ENCODE measurements around the gene IQSEC1.

IQSEC1 gene

DNA sequence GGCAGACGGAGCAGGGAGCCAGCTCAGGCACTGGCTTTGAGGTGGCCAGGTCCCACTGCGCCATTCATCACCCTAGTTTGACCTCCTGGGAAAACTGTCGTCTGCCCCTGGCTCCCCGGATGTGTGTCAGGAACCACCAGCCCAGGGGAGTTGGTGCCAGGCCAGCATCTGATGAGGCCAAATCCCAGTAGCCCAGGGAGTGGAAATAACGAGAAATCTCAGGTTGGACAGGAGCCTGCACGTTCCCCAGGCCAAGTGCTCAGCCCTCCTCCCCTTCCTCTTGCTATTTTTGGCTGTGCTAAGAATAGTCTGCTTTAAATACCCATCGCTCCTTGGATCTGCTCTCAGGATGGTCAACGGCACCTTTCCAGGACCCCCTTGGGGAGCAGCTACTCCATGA is 138.8 kb downstream of the IQSEC1 start:
- H3K27me3 ChIP-seq (ENCODE audit: low read depth, low read length) = no peaks in the 10 kb centered on the region
- peaks cover 3 to 63% of the 10 kb centered on the region in 2 donors for H3K4me1 ChIP-seq (ENCODE audit: control insufficient read depth in 1 of 2, insufficient read depth in 2 of 2, low read length in 2 of 2)
- no peak overlapping the region for H3K27ac ChIP-seq (ENCODE audit: low read length)
- peak overlapping the region in 1 of 2 donors; percentile 8 for H3K4me3 ChIP-seq (ENCODE audit: low read depth in 1 of 2, low read length in 2 of 2)
- peaks cover 16 to 30% of the 10 kb centered on the region in 2 donors for H3K36me3 ChIP-seq (ENCODE audit: control insufficient read depth in 1 of 2, insufficient read depth in 2 of 2, low read length in 2 of 2)
- no peaks in the 10 kb centered on the region for H3K9me3 ChIP-seq (ENCODE audit: control insufficient read depth in 1 of 2, low read length in 2 of 2)

DNA sequence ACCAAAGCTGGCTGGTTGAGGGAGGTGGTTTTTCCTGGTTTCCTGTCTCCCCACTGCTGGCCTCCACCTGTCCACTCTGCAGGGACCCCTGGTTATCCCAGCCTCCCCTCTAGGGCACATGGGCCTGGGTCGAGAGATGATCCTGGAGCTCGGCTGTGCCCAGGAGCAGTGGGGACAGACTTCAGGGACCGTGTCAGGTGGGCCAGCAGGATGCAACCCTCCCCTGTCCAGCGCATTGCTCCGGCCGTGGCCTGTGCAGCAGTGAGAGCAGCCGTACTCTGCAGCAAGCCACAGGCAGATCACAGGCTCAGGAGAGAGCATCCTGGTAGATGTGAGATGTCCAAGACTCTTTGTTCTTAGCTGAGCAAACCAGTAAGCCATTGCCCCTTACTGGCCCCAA is 139.3 kb downstream of the IQSEC1 start:
- H3K9me3 ChIP-seq (ENCODE audit: control insufficient read depth in 1 of 2, low read length in 2 of 2) = no peaks in the 10 kb centered on the region
- peaks cover 3 to 58% of the 10 kb centered on the region in 2 donors for H3K4me1 ChIP-seq (ENCODE audit: control insufficient read depth in 1 of 2, insufficient read depth in 2 of 2, low read length in 2 of 2)
- H3K27ac ChIP-seq (ENCODE audit: low read length) = no peak overlapping the region
- H3K36me3 ChIP-seq (ENCODE audit: control insufficient read depth in 1 of 2, insufficient read depth in 2 of 2, low read length in 2 of 2) = peaks cover 16 to 33% of the 10 kb centered on the region in 2 donors
- H3K27me3 ChIP-seq (ENCODE audit: low read depth, low read length) = no peaks in the 10 kb centered on the region
- H3K4me3 ChIP-seq (ENCODE audit: low read depth in 1 of 2, low read length in 2 of 2) = peak overlapping the region in 1 of 2 donors; percentile 8

DNA sequence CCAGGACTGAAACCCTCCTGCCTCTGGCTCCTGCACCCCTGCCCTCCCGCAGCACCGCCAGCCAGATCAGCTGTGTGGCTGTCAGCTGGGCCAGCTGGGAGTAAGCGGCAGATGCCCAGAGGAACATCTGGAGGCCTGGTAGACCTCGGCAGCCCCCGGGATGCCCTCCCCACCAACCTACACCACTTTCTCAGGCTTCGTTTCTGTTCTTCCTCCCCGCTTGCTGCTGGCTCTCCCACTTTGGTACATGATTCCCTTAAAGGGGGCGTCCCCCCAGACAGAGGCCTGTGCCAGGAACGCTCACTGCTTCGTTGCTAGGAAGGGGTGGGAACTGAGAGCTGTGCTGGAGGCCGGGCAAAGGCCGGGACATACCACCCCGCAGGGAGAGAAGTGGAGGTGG is 140.5 kb downstream of the IQSEC1 start:
- H3K27ac ChIP-seq (ENCODE audit: low read length) = no peak overlapping the region
- no peak overlapping the region for H3K4me3 ChIP-seq (ENCODE audit: low read depth in 1 of 2, low read length in 2 of 2)
- H3K9me3 ChIP-seq (ENCODE audit: control insufficient read depth in 1 of 2, low read length in 2 of 2) = no peaks in the 10 kb centered on the region
- H3K4me1 ChIP-seq (ENCODE audit: control insufficient read depth in 1 of 2, insufficient read depth in 2 of 2, low read length in 2 of 2) = peaks cover 0 to 46% of the 10 kb centered on the region in 2 donors
- no peaks in the 10 kb centered on the region for H3K27me3 ChIP-seq (ENCODE audit: low read depth, low read length)
- H3K36me3 ChIP-seq (ENCODE audit: control insufficient read depth in 1 of 2, insufficient read depth in 2 of 2, low read length in 2 of 2) = peaks cover 16 to 40% of the 10 kb centered on the region in 2 donors

DNA sequence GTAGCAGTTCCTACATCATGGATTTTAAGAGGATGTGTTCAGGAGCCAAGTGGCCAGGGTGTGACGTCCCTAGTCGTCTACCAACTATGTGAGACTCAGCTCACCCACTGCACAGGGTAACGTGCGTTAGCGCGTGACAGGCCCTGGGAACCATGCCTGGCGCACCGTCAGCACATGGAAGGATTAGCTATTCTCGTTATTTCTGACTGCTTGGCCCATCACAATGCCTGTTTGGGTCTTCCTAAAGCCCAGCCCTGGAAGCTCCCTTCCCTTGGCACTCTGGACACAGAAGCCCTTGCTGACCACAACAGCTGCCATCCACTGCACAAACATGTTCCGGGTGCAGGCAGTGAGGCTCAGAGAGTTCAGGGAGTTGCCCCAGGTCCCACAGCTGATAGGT is 140.9 kb downstream of the IQSEC1 start:
- Histone ChIP-seq H3K27me3 (ENCODE audit: low read depth, low read length) (no peaks in the 10 kb centered on the region), H3K4me3 (ENCODE audit: low read depth in 1 of 2, low read length in 2 of 2) (no peak overlapping the region), H3K4me1 (ENCODE audit: control insufficient read depth in 1 of 2, insufficient read depth in 2 of 2, low read length in 2 of 2) (peaks cover 0 to 42% of the 10 kb centered on the region in 2 donors), H3K36me3 (ENCODE audit: control insufficient read depth in 1 of 2, insufficient read depth in 2 of 2, low read length in 2 of 2) (peaks cover 16 to 40% of the 10 kb centered on the region in 2 donors), H3K27ac (ENCODE audit: low read length) (no peak overlapping the region), H3K9me3 (ENCODE audit: control insufficient read depth in 1 of 2, low read length in 2 of 2) (no peaks in the 10 kb centered on the region)

DNA sequence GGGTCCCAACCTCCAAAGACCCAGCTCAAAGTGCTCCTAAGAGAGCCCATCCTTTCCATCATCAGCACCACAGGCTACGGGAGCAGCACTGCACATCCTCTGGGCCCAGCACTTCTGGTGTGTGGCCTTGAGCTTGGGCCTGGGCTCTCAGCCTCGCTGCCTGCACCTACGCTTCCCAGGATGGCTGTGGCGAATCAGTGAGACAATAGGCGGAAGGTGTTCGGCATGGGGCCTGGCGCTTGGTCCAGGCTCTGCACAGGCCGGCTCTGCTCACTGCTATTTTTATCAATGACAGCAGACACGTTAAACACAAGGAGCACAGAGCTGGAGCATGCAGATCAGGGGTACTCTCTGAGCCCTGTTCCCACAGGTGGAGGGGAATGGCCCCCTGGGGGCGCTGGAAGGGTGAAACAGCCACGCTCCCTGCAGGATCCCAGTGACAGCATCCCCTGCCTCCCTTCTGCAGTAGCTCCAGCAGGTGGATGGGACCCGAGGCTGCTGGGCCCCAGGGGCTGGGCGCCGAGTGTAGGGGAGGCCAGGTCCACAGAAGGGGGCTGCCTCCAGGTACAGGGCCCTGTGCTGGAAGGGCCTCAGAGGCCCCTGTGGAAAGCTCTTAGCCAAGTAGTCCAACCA is 141.8 kb downstream of the IQSEC1 start:
- Histone ChIP-seq H3K4me3 (ENCODE audit: low read depth in 1 of 2, low read length in 2 of 2) (no peak overlapping the region), H3K4me1 (ENCODE audit: control insufficient read depth in 1 of 2, insufficient read depth in 2 of 2, low read length in 2 of 2) (peaks cover 0 to 40% of the 10 kb centered on the region in 2 donors), H3K9me3 (ENCODE audit: control insufficient read depth in 1 of 2, low read length in 2 of 2) (no peaks in the 10 kb centered on the region), H3K27me3 (ENCODE audit: low read depth, low read length) (no peaks in the 10 kb centered on the region), H3K27ac (ENCODE audit: low read length) (no peak overlapping the region), H3K36me3 (ENCODE audit: control insufficient read depth in 1 of 2, insufficient read depth in 2 of 2, low read length in 2 of 2) (peaks cover 16 to 43% of the 10 kb centered on the region in 2 donors)

DNA sequence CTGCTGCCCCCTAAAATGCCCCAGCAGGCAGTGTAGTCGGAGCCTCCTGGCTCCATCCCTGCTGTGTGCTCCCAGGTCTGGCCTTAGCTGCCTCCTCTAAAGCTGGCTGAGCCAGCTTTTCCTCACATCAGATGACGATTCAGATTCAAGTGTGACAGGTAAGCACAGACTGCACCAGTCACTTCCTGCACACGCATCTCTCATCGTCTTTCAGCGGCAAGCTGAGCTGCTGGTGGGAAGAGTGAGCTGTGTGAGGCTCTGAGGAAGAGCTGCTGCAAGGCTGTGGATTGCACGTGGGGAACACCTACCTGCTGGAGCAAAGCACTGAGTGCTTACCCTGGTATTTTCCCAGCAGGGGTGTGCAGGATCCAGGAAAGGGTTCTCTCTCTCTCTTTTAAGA is 143.4 kb downstream of the IQSEC1 start:
- H3K9me3 ChIP-seq (ENCODE audit: control insufficient read depth in 1 of 2, low read length in 2 of 2) = no peaks in the 10 kb centered on the region
- no peak overlapping the region for H3K4me3 ChIP-seq (ENCODE audit: low read depth in 1 of 2, low read length in 2 of 2)
- H3K4me1 ChIP-seq (ENCODE audit: control insufficient read depth in 1 of 2, insufficient read depth in 2 of 2, low read length in 2 of 2) = peaks cover 0 to 28% of the 10 kb centered on the region in 2 donors
- no peaks in the 10 kb centered on the region for H3K27me3 ChIP-seq (ENCODE audit: low read depth, low read length)
- no peak overlapping the region for H3K27ac ChIP-seq (ENCODE audit: low read length)
- H3K36me3 ChIP-seq (ENCODE audit: control insufficient read depth in 1 of 2, insufficient read depth in 2 of 2, low read length in 2 of 2) = peaks cover 24 to 39% of the 10 kb centered on the region in 2 donors

DNA sequence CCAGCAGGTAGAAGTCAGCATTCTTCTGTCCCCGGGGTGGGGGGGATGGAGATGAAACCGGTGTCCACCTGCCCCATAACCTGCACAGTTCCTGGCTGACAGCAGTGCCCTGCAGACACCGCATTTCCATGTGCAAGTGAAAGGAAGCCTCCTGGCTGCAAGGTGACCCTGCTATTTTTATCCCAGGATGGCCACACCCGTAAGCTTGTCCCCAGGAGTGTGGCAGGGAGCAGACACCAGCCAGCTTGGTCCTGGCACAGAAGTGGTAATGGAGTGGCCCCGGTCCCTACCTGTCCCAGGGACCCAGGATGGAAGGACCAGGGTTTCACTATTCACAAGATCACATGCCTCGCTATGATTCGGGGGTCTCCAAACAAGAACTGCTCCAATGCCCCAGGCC is 146.6 kb downstream of the IQSEC1 start:
- Histone ChIP-seq H3K27me3 (ENCODE audit: low read depth, low read length) (no peaks in the 10 kb centered on the region), H3K4me1 (ENCODE audit: control insufficient read depth in 1 of 2, insufficient read depth in 2 of 2, low read length in 2 of 2) (peaks cover 0 to 8% of the 10 kb centered on the region in 2 donors), H3K9me3 (ENCODE audit: control insufficient read depth in 1 of 2, low read length in 2 of 2) (no peaks in the 10 kb centered on the region), H3K36me3 (ENCODE audit: control insufficient read depth in 1 of 2, insufficient read depth in 2 of 2, low read length in 2 of 2) (peaks cover 33 to 62% of the 10 kb centered on the region in 2 donors), H3K27ac (ENCODE audit: low read length) (no peak overlapping the region), H3K4me3 (ENCODE audit: low read depth in 1 of 2, low read length in 2 of 2) (no peak overlapping the region)

DNA sequence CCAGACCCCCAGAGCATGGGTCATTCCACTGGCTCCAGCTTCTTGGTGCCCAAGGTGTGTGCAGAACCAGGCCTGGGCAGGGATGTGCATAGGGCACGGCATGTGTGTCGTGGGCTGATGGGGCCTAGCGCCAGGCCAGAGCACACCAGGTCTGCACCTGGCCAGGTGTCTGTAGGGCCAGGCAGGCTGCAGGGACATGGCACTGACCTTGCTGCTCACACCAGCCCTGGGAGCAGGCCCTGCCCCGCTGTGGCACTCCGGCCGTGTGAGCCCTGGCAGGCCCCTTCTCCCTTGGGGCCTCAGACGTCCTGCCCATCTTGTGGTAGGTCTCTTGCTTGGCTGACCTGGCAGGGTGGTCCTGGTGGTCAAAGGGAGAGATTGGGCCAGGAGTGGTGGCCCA is 147.6 kb downstream of the IQSEC1 start:
- Histone ChIP-seq H3K36me3 (ENCODE audit: control insufficient read depth in 1 of 2, insufficient read depth in 2 of 2, low read length in 2 of 2) (peaks cover 43 to 67% of the 10 kb centered on the region in 2 donors), H3K27ac (ENCODE audit: low read length) (no peak overlapping the region)

DNA sequence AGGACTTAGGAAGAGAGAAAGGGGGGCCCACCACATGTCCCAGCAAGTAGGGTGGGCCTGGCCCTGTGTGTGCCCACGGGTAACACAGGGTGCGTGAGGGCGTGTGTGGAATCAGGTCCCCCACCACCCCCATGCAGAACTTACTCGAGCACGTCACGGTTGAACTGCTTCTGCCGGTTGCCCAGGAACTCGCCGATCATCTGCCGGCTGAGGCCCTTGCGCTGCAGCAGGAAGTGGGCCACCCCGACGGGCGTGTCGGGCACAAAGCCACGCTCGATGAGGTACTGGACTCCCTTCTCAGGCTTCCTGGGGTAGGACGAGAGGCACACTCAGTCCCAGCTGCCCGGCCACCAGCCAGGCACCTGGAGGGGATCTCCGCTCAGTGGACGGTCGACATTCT is 148.8 kb downstream of the IQSEC1 start:
- Histone ChIP-seq H3K4me3 (ENCODE audit: low read depth in 1 of 2, low read length in 2 of 2) (no peak overlapping the region), H3K27me3 (ENCODE audit: low read depth, low read length) (no peaks in the 10 kb centered on the region), H3K9me3 (ENCODE audit: control insufficient read depth in 1 of 2, low read length in 2 of 2) (no peaks in the 10 kb centered on the region), H3K4me1 (ENCODE audit: control insufficient read depth in 1 of 2, insufficient read depth in 2 of 2, low read length in 2 of 2) (no peaks in the 10 kb centered on the region), H3K36me3 (ENCODE audit: control insufficient read depth in 1 of 2, insufficient read depth in 2 of 2, low read length in 2 of 2) (peaks cover 45 to 77% of the 10 kb centered on the region in 2 donors), H3K27ac (ENCODE audit: low read length) (no peak overlapping the region)

More for the DNA sequence above, 147.6 kb downstream of the IQSEC1 start:
- H3K4me1 ChIP-seq (ENCODE audit: control insufficient read depth in 1 of 2, insufficient read depth in 2 of 2, low read length in 2 of 2) = no peaks in the 10 kb centered on the region
- no peak overlapping the region for H3K4me3 ChIP-seq (ENCODE audit: low read depth in 1 of 2, low read length in 2 of 2)
- no peaks in the 10 kb centered on the region for H3K27me3 ChIP-seq (ENCODE audit: low read depth, low read length)
- no peaks in the 10 kb centered on the region for H3K9me3 ChIP-seq (ENCODE audit: control insufficient read depth in 1 of 2, low read length in 2 of 2)

DNA sequence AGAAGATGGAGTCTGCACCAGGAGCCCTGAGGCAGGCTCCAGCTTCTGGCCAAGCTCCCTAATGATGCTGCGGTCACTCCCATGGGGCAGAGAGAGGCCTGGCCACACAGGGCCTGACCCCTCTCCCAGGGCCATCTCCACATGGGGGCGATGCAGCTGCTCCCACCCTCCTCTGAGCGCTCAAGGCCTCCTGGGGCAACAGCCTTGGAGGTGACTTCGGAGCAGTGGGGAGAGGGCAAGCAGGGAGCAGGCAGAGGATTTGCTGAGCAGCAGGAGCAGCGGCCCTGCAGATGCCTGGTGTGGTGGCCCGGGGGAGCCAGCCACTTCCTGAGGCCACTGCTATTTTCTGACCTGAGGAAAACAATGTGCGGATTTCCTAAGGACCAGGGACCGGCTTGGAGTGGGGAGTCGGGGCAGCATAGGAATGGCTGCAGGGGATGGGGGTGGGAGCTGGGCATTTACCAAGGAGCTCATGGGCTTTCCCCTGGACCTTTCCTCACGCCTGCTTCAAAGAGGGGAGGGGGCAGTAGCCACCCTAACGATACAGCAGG is 150.3 kb downstream of the IQSEC1 start:
- no peaks in the 10 kb centered on the region for H3K27me3 ChIP-seq (ENCODE audit: low read depth, low read length)
- H3K4me3 ChIP-seq (ENCODE audit: low read depth in 1 of 2, low read length in 2 of 2) = no peak overlapping the region
- H3K9me3 ChIP-seq (ENCODE audit: control insufficient read depth in 1 of 2, low read length in 2 of 2) = no peaks in the 10 kb centered on the region
- no peak overlapping the region for H3K27ac ChIP-seq (ENCODE audit: low read length)
- H3K4me1 ChIP-seq (ENCODE audit: control insufficient read depth in 1 of 2, insufficient read depth in 2 of 2, low read length in 2 of 2) = no peaks in the 10 kb centered on the region
- H3K36me3 ChIP-seq (ENCODE audit: control insufficient read depth in 1 of 2, insufficient read depth in 2 of 2, low read length in 2 of 2) = peaks cover 45 to 78% of the 10 kb centered on the region in 2 donors

DNA sequence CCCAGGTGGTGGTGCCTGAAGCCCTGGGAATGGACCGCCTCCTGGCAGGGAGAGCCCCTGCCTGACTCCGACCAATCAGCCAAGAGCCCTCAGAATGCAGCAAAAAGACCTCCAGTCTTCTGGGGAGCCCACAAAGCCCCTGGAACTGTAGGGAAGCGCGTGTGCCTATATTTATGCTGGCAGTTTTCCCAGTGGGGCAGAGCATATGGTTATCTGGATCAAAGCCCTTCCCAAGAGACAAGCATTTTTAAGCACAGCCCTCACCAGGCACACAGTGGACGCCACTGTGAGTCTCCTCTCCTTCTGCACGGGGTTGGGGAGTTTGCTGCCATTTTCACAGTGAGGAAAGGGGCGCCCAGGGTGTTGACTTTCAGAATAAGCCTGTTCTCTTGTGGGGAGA is 150.9 kb downstream of the IQSEC1 start:
- Histone ChIP-seq H3K36me3 (ENCODE audit: control insufficient read depth in 1 of 2, insufficient read depth in 2 of 2, low read length in 2 of 2) (peaks cover 45 to 82% of the 10 kb centered on the region in 2 donors), H3K4me3 (ENCODE audit: low read depth in 1 of 2, low read length in 2 of 2) (no peak overlapping the region), H3K27ac (ENCODE audit: low read length) (no peak overlapping the region), H3K4me1 (ENCODE audit: control insufficient read depth in 1 of 2, insufficient read depth in 2 of 2, low read length in 2 of 2) (no peaks in the 10 kb centered on the region), H3K9me3 (ENCODE audit: control insufficient read depth in 1 of 2, low read length in 2 of 2) (no peaks in the 10 kb centered on the region), H3K27me3 (ENCODE audit: low read depth, low read length) (no peaks in the 10 kb centered on the region)

DNA sequence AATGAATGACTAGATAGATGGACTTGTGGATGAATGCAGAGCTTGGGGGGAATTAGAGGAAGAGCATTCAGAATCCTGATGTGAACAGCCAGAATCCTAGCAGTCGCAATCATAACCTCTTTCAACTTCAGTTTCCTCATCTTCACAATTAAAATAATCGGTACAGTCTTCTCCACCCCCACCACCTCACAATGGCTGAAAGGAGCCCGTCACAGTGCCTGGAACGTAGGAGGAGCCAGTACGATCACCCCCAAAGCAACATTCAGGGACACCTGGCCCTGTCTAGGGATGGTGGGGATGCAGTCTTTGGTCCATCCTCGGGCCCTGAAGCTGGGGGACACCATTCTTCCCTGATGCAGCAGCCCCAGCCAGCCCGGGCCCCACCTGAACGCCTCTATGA is 151.5 kb downstream of the IQSEC1 start:
- Histone ChIP-seq H3K27me3 (ENCODE audit: low read depth, low read length) (no peaks in the 10 kb centered on the region), H3K36me3 (ENCODE audit: control insufficient read depth in 1 of 2, insufficient read depth in 2 of 2, low read length in 2 of 2) (peaks cover 45 to 86% of the 10 kb centered on the region in 2 donors), H3K4me1 (ENCODE audit: control insufficient read depth in 1 of 2, insufficient read depth in 2 of 2, low read length in 2 of 2) (no peaks in the 10 kb centered on the region)

More for the DNA sequence above, 151.5 kb downstream of the IQSEC1 start:
- Histone ChIP-seq H3K9me3 (ENCODE audit: control insufficient read depth in 1 of 2, low read length in 2 of 2) (no peaks in the 10 kb centered on the region), H3K27ac (ENCODE audit: low read length) (no peak overlapping the region), H3K4me3 (ENCODE audit: low read depth in 1 of 2, low read length in 2 of 2) (no peak overlapping the region)
